Stimulated activated CD4-positive, alpha-beta T cell treated with anti-CD3 and anti-CD28 coated beads, TNF-alpha, amount 100 ng/mL, for 24 hours (primary cell): ENCODE measurements around the gene CNTF.

Experiments used
- DNase-seq, 3 experiments: peaks; one replicate each; pipeline ENCODE4 v3.0.0-alpha.2; 2020; ENCODE audit warnings: low read depth in 3 of 3

The CNTF gene

GRCh38 chr11:58641803-58642581 lies 19.5 kb downstream of the CNTF start:
- DNase-seq: no peak

GRCh38 chr11:58645854-58646253 lies 23.4 kb downstream of the CNTF start:
- no peak for DNase-seq

GRCh38 chr11:58647141-58647699 lies 24.8 kb downstream of the CNTF start:
- no peak for DNase-seq

GRCh38 chr11:58647866-58648265 lies 25.4 kb downstream of the CNTF start:
- no peak for DNase-seq

GRCh38 chr11:58649623-58650022 lies 27.2 kb downstream of the CNTF start:
- DNase-seq: no peak

GRCh38 chr11:58650496-58650895 lies 28.0 kb downstream of the CNTF start:
- no peak for DNase-seq

- no peak for DNase-seq
These were observed 30.3 kb downstream of the CNTF start for GRCh38 chr11:58652726-58653280.

- DNase-seq: peak; percentile 50 to 79 (median 61)
These were observed 31.8 kb downstream of the CNTF start for GRCh38 chr11:58654079-58654907.

- DNase-seq: no peak
These were observed 32.4 kb downstream of the CNTF start for GRCh38 chr11:58654908-58655296.

GRCh38 chr11:58656348-58656747 lies 33.9 kb downstream of the CNTF start:
- no peak for DNase-seq

GRCh38 chr11:58658623-58659022 lies 36.2 kb downstream of the CNTF start:
- DNase-seq: no peak

GRCh38 chr11:58659404-58659803 lies 36.9 kb downstream of the CNTF start:
- DNase-seq: no peak

GRCh38 chr11:58659910-58660570 lies 37.6 kb downstream of the CNTF start:
- no peak for DNase-seq

GRCh38 chr11:58671983-58672633 lies 49.6 kb downstream of the CNTF start:
- no peak for DNase-seq

GRCh38 chr11:58674609-58675008 lies 52.1 kb downstream of the CNTF start:
- no peak for DNase-seq
